Measurements from ENCODE around the gene ACOX3.

The ACOX3 gene

DNA sequence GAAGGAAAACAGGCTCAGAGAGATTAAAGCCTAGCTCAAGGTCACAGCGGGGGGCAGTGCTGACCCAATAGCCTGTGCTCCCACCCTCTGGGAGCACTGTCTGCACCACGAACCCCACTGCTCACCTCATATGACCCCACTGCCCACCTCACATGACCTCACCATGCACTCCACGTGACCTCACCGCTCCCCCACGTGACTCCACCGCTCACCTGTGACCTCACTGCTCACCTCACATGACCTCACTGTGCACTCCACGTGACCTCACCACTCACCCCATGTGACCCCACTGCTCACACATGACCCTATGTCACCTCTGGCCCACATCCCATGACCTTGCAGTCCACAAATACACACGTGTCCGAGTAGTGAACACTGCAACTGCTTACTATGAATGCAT lies 55.4 kb downstream of the ACOX3 start:
- no peak for DNase-seq

DNA sequence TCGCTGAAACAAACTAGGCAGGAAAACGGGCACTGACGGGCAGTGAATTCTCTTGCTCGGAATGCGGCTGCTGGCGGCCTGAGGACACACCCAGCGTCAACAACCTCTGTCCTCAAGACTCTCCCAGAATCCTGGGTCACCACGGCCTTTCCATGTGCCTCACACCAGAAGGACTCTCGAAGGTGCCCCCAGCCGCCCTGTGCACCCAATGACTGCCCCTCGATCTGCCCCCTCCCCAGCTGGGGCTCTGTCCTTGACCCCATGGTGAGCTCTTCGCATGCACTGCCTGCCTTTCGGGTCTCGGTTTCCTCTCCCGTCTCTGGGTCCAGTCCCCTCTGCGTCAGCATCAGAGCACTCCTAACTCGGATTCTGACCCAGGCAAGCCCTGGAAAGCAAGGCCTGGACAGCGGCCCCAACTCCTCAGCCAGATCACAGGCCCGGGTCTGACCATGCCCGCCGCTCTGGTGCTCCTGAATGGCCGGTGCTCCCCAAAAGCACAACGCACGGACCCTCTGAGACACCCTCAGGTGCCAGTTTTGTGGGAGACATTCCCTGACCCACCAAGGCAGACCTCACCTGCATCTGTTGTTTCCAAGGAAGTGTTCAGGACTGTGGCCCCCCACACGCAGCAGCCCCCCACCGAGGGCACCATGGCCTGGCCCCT lies 56.0 kb downstream of the ACOX3 start:
- no peak for DNase-seq

DNA sequence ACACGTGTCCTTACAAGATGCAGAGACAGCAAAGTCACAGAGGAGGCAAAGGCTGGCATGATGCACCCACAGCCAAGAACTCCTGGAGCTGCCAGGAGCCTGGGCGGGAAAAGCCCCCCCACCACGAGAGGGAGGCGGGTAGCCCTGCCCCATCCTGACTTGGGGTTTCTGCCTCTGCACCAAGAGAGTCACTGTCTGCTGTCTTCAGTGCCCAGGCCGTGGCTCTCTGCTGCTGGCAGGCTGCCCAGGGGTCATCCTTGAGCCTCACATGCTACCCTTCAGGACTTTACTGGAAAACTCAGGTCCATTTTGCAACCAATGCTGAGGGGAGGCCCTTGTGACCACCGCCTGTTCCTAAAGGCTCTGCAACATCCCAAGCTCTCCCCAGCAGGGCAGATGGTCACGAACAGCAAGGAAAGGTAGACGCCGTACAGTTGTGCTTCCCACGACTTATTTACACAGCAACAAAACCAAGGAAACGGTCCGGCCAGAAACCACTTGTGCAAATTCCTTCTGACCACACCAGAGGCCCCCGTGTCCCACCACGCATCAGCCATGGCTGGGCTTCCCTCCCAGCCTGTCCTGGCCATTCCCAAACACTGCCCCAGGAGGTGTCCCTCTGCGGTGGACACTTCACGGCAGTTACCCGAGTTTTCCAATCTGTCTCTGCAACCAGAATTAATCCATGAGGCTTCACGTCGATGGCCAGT lies 56.9 kb downstream of the ACOX3 start:
- no peak for DNase-seq

DNA sequence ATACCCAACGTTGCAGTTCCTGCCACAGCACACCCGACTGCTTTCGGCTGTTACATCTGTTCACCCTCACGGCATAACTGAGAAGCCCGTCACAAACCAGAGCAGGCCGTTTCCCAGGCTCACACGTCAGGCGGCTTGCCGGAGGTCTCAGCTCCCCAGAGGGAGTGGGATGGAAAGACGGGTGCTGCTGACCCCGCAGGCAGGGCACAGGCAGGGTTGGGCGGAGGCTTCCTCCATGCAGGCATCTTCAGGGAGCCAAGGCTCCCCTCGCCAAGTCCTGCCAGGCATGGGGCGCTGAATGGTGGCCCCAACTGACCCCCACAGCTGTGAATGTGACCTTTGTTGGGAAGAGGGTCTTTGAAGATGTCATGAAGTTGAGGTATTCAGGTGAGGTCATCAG lies 57.5 kb downstream of the ACOX3 start:
- no peak for DNase-seq

DNA sequence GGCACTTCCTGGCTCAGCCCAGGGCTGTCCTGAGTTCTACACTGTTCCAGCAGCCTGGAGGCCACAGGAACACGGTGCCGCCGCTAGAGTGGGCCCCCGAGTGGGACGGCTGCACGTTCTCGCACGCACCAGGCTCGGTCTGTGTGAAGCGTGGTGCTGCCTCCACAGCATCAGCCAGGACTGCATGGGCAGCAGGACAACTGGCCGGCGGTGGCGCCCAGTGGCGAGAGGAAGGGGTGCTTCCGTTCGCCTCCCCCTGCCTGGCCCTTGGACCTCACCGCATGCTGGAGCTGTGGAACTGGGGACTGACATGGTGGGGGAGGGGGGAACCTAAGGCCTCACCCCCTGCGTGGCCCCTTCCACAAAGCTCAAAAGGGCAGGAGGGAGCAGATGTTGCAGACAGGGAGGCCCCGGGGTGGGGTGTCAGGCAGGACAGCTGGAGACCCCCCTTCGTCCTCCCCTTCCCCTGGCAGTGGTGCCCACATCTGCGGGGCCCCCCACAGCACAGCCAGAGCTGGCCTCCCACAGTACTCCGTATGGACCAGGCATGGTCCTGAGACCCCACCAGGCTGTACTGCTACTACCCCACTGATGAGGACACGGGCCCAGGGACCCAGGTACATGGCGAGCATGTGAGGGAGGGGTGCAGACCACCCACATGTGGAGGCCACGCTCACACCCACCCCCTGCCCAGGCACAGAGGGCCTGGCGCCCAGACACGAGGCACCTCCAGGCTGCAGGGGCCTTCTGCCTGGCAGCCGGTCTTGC lies 58.5 kb downstream of the ACOX3 start:
- no peak for DNase-seq

DNA sequence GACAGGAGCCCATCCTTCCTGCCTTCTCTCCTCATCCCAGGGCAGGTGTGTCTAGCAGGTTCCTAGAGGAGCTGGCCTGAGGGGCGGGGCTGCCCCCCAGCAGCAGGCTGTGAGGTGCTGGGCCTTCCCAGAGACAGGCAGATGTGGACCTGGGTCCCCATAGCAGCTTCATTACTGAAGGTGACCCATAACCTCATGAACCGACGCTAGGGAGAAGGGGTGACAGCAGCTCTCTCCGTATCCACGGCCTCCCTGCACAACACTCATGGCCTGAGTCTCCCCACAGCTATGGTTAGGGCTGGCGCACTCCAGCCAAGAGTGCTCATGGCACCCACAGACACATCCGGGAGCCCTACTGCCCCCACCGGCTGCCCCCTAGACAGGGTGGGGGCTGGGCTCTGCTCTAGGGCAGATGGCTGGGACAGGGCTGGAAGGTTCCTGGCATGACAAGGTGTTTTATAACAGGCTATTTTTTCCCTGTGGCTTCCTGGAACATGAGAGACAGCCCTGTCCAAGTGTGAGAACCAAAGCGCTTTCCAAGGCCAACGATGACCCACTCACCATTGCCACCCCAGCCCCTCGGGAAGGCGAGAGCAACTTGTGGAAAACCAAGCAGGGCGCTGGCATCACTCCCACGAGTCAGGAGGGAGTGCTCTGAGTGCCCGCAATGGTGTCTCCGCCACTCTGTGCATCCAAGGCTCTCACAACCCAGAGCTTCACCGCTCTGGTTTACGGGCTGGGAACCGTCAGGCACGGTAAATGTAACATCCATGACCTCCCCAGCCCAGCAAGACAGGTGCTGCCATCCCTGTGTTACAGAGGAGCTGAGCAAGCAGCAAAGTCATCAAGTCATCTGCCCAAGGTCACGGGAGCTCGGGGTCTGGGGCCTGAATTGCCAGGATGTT lies 59.8 kb downstream of the ACOX3 start:
- no peak for DNase-seq

DNA sequence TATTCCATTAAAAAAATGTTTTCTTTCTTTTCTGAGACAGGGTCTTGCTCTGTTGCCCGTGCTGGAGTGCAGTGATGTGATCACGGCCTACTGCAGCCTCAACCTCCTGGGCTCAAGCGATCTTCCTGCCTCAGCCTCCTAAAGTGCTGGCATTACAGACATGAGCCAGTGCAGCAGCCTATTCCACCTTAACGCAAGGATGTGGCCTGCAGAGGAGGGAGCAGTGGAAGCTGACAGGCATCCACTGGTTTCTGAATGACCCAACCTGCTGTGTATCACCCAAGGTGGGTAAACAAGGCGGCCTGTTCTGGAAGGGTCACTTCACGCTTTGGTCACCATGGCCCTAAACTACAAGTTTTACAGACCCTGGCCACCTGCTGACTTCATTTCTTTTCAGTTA lies 60.8 kb downstream of the ACOX3 start:
- no peak for DNase-seq

DNA sequence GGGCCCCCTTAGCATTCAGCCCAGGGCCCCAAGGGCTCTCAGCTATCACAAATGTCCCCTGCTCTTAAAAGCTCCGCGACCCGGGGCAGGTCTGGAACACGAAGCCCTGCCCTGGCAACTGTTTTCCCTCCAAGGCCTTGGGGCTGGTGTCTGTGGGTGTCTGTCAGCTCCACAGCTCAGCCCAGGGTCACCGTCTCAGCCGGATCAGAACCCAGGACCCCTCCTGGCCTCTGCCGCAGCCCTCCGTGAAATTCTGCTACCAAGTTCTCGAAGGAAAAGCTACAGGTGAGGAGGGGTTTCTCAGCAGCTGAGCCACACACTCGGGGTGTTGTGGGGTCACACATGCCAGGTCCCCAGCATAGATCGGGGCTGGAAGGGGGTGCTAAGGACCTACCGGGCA lies 61.2 kb downstream of the ACOX3 start:
- DNase-seq, result no peak

DNA sequence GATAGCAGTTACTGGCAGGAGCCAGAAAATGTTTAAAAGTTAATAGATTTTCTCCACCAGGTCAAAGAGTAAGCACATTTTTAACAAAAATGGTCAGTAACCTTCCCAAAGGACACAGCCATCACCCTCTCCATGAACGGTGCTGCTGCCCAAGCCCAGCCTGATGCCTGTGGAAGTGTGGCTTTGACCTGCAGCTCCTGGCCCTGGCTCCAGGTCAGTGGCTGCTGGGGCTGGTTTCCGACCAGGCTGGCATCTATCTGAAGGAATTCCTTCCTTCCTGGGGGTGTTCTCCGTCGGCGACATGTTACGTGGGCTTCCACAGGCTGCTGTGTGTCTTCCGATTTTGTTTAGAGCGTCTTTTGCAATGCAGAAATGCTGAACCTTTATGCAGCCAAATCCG lies 61.7 kb downstream of the ACOX3 start:
- no peak for DNase-seq

DNA sequence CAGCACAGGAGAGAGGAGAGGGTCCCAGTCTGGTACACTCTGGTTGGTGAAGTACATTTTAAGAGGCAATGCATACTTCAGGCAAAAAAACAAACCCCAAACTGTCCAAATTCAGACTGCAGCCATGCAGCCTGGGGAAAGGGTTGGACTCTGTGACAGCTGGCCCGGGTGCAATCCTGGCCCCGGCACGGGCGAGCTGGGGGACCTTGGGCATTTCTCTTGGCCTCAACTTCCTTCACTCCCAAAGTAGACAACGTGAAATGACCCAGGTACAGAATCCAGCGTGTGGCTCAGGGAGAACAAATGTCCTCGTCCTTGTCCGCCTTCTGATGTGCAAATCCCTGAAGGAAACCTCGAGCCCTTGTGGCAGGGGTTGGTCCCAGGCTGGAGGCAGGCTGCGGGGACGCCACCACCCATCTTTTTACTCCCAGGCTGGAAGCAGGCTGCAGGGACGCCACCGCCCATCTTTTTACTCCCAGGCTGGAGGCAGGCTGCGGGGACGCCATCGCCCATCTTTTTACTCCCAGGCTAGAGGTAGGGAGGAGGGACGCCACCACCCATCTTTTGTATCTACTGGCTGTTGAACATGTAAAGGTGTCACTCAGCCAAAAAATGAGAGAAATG lies 62.3 kb downstream of the ACOX3 start:
- DNase-seq, result no peak

DNA sequence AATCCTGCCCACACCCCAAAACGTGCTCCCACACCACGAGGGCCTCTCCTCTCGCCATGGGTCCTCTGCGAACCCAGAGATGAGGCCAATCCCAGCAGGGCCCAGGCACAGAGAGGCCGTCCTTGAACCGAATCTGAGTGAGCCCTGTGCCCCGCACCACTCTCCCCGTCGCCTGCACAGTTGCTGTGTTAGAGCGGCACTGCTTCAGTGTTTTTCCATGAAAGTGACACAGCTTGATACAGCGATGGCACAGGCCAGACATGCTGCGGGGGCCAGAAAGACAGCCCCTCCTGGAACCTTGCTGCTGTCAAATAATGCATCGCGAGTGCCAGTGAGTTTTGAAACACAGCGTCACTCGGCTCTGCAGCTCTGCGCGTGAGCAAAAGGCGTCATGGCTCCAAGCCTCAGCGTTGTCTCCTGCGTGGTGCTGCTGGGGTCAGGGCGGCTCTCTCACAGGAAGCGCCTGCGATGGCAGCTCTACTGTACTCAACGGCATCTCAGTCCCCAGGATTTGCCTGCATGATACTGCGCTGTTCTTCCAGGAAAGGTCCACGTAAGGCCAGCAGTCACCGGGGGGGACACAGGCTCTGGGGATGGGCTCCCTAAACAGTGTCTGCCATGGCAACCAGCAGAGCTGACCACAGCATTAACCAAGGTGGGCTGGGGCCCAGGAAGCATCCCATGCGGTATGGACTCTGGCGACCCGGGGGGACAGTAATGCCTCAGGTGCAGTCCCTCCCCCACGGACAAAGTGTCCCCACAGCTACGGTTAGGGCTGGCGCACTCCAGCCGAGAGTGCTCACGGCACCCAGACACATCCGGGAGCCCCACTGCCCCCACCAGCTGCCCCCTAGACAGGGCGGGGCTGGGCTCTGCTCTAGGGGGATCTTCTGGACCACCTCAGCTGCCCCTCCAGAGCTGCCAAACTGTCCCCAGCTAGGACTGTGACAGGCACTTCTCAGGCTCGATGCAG lies 63.1 kb downstream of the ACOX3 start:
- no peak for DNase-seq

DNA sequence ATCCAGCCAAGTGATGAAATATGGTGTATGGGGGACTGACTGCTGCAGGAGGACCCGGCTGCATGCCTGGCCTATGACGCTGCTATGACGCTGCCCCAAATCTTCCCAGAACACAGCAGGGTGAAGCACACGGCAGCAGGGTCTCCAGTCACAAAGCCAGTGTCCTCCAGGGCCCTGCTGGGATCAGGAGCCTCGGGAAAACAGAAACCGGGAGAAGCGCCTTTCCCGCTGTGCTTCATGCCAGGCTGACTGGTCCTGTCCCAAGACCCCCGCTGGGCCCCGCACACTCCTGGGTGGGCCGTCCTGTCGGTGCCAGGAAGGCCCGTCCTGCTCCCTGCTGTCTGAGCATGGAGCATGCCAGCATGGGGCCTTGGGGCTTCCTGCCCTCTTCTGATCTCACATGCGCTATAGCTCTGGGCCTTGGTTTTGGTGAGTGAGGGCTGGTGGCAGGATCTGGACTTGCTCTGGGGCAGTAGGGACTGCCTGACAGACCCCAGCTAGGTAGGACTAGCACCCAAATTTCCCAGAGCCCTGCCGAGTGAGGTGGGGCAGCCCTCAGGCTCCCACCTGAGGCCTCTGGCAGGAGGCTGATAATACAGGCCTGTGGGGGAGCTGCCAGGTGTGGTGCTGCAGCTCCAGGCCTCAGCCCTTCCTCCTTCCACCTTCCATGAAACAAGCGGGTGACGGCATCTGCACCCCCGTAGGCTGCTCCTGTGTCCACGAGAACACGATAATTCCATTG lies 64.0 kb downstream of the ACOX3 start:
- no peak for DNase-seq

DNA sequence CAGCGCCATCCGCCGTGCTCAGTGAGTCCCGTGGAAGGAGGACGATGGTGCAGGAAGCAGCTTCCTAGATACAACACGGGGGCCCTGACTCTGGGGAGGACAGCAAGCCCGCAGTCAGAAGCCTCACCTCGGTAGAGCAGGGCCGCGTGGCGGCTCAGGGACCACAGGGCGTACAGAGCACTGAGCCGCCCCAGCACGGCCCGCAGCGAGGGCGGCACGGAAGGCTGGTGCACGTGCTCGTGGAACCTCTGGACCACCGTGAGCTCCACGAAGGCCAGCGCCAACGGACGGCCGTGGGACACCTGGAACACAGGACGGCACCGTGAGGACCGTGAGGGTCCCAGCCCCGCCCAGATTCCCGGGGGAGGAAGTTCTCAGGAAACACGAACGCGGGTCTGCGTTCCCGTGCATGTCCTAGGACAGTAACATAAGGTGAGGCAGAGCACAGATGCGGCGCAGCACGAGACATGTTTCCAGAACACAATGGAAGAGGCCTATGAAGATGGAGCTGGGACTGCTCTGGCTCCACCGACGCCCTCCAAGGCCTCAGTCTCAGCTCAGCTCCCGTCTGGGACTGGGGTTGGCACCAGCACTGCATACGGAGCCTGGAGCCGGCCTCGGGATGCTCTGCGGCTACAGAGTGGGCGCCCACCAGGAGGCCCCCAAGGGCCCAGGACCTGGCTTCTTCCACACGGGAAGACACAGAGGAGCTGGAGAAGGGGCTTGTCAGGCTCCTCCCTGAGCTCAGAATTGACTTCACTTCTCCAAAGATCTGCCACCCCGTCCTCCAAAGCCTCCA lies 65.5 kb downstream of the ACOX3 start:
- no peak for DNase-seq

DNA sequence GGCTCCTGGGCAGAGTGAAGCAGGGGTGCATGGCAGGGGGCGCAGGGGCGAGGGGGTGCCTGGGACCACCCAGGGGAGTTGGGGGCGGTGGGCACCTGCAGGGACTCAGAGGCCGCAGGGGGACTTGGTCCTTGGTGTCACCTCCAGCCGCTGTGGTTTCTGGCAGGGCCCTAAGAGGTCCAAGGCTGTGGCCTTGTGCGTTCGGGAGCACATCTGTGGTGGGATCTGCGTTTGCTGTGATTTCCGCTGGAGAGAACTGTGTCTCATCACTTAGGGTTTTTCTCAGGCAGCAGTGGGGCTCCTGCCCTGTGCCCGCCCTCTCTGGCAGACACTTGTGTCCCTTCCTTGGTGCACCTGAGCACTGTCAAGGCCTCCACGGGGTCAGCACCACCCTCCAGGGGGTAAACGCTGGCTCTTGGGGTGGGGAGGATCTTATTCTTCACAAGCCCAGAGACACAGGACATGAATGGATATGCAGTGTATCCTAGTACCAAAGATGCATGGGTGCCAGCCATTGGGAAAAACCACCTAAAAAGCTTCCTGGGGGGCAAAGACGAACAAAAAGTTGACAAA lies 66.5 kb downstream of the ACOX3 start:
- no peak for DNase-seq

DNA sequence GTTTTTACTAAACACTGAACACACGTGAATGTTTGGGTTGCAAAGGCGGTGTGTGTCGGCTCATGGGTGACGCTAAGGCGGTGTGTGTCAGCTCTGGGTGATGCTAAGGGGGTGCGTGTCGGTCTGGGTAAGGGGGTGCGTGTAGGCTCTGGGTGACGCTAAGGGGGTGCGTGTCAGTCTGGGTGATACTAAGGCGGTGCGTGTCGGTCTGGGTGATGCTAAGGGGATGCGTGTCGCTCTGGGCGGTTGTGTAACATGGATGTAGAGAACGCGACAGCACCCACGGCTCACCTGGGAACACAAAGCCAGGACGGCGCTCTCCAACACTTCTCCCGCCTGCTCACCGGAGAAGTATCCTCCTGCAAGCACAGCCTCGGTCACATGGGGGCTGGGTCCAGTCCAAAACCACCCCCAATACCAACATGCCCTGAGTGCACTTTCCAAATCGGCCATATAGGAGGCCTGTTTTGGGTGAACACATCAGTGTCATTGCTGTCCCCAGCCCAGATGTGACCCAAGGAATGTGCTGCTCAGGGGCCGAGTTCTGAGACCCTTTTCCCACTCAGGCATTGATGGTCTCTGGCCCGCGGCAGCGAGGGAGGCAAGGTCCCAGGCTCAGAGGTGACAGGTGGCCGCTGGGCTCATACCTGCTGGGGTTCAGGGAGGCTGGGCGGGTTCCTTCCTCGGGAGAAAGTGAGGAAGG lies 67.1 kb downstream of the ACOX3 start:
- no peak for DNase-seq

DNA sequence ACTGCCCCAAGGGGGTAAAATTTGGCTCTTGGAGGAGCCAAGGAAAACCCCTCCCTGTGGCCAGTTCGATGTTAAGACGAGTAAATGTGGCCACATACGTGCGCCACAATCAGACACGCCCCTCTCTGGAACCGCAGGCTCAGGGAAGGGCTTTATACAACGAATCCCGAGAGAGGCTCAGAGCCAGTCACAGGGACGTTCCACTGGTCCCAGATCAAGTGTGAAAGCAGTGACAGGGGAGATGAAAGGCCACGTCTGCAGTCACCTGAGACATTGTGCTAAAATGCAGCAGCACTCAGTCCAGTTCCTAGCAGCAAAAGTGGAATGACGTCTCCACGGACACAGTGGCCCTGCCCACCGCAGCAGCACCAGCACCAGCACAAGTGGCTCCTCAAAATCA lies 68.0 kb downstream of the ACOX3 start:
- no peak for DNase-seq

DNA sequence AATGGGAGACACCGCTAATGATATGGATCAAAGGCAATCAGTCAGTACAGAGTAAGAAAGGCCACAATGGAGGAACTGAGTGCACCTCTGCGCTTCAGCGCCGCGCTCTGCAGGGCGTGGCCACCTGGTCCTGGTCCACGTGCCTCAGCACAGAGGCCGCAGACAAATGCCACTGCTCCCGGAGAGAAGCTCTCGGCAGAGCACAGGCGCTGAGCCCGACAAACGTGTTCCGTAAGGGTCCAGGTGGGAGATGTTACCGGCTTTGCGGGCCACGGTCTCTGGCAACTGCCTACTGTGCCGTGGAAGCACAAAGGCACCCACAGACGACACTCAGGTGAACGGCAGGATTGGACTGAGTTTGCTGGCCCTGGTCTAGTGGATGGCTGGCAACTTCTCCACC lies 68.9 kb downstream of the ACOX3 start:
- no peak for DNase-seq

DNA sequence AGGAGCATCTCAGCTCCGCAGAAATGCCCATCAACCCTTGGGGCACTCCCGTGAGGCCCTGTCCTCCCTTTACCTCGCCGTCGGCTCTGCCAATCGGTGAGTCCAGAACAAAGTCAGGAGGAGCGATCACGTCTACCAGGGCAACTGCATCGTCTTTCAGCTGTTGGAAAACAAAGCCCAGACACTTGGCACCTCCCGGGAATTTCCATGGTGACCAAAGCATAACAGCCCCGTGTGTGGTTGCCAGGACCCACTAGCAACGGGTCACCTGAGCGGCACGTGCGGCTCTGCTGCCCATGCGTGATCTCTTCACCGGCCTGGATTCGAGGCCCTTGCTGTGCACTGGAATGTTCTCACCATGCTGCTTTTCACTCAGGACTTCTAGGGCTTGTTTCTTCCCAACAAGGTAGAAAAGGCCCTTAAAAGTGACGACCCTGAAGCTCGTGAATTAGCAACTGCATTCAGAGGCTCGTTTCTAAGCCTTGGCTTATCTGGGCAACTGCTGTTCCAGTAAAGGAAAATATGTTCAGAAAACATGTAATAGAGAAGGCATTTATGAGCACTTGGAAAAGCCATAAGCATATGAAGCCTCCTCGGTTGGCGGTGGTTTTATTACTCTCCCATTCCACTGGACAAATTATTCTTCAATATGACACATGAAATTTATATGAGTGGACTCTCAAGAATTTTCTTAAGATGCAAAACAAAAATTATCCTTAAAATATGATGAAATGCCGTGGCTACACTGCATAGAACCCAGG lies 69.5 kb downstream of the ACOX3 start:
- DNase-seq, result no peak

All from CD4-positive, alpha-beta T cell treated with Interleukin-21 for 1 hour (primary cell).